HTR-8/SVneo (cell line): ENCODE data around the gene CEPT1.

Experiments used
- DNase-seq: peaks from one replicate; pipeline ENCODE4 v3.0.0; 2011; ENCODE audit warnings: low spot score, mixed read lengths; ENCODE audit not compliant: insufficient read length
- FAIRE-seq: peaks from 2 replicates; lab custom pipeline; 2011; peaks lifted over from hg19 to GRCh38; lab: Jason Lieb, UNC

Gene CEPT1

GRCh38 chr1:111191496-111191895 is 51.5 kb downstream of the CEPT1 start:
- no peak for DNase-seq

DNA sequence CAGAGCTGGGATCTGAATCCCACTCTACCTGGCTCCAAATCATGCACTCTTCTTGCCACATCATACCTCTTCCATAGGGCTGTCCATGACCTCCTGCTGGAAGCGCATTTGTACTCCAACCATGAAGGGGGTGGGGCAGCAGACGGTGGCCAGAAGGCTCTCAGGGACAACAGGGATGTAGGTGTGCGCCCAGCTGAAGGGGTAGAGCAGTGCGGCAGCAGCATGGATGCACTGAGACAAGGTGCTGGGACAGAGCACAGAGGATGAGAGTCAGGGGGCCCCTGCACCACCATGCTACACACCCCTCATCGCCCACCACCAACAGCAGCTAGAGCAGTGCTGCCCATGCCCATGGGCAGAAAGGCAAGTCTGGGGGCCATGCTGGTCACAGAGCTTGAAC is 52.1 kb downstream of the CEPT1 start:
- FAIRE-seq (no peak), DNase-seq (no peak)

More at GRCh38 chr1:111191496-111191895, 51.5 kb downstream of the CEPT1 start:
- no peak for FAIRE-seq

- FAIRE-seq (no peak), DNase-seq (no peak)
Observed at GRCh38 chr1:111192658-111193519, 52.9 kb downstream of the CEPT1 start.

- FAIRE-seq (no peak), DNase-seq (no peak)
Observed at GRCh38 chr1:111193712-111194480, 53.9 kb downstream of the CEPT1 start.

DNA sequence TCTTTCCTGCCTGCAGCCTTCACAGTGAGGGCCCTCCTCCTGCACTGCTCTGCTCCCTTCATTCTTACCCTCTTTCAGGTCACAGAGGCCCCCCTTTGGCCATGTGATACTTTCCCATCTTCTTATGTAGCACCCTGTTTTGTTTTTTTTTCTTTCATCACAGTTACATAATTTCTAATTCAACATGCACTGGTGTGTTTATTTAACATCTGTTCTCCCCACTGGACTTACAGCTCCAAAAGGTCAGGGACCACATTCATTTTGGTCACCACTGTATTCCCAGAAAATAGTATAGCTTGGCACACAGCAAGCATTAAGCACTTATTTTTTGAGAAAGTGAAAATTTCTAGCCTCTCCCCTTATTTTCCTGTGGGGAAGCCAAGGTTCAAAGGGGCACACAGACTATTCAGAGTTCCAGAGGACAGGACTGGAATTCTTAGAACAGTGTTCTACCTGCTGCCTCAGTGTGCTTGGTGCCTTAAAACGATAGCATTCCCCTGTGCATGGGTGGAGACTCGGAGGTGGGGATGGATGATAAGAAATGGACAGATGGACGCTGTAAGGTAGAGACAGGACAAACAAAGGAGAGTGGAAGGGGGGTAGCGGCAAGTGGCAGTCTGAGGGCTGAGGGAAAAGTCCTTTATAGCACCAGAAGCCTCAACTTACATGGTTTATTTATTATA is 55.1 kb downstream of the CEPT1 start:
- FAIRE-seq (no peak), DNase-seq (no peak)

DNA sequence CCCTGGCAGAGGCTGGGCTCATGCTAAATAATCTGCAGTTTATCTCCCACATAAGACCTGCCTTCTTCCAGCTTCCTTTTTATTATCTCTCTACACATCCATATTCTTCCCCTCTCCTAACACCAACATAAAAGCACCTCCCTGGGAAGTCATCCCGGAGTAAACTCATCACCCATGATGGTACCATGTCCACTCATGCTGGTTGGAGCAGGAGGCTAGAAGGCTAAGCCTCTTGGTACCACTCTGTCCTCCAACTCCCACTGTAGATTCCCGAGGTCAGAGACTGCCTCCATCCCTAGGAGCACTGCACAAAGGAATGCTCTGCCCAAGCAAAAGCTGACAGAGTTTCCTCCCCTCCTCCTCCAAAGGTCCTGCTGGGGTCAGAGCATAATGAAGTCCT is 56.2 kb downstream of the CEPT1 start:
- FAIRE-seq (no peak), DNase-seq (no peak)

GRCh38 chr1:111197598-111198284 is 57.7 kb downstream of the CEPT1 start:
- FAIRE-seq (no peak), DNase-seq (no peak)

DNA sequence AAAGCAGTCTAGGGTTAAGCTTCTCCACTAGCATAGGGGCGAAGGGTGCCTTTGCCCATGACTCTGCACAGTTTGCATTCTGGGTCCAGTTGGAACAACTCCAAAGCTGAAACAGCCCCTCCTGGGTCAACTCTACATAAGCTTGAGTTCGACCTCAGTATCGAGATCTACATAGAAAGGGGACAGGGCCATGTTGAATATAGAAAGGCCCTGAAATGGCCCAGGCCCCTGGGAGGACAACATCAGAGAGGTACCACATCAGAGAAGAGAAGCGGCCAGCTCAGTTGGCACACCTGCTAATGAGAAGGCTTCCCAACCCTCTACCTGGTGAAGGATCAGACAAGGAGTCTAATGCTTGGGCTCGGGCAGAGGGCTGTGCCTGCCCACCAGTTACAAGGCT is 58.8 kb downstream of the CEPT1 start:
- FAIRE-seq (no peak), DNase-seq (no peak)

- FAIRE-seq (no peak), DNase-seq (no peak)
Observed at GRCh38 chr1:111199329-111199728, 59.3 kb downstream of the CEPT1 start.

DNA sequence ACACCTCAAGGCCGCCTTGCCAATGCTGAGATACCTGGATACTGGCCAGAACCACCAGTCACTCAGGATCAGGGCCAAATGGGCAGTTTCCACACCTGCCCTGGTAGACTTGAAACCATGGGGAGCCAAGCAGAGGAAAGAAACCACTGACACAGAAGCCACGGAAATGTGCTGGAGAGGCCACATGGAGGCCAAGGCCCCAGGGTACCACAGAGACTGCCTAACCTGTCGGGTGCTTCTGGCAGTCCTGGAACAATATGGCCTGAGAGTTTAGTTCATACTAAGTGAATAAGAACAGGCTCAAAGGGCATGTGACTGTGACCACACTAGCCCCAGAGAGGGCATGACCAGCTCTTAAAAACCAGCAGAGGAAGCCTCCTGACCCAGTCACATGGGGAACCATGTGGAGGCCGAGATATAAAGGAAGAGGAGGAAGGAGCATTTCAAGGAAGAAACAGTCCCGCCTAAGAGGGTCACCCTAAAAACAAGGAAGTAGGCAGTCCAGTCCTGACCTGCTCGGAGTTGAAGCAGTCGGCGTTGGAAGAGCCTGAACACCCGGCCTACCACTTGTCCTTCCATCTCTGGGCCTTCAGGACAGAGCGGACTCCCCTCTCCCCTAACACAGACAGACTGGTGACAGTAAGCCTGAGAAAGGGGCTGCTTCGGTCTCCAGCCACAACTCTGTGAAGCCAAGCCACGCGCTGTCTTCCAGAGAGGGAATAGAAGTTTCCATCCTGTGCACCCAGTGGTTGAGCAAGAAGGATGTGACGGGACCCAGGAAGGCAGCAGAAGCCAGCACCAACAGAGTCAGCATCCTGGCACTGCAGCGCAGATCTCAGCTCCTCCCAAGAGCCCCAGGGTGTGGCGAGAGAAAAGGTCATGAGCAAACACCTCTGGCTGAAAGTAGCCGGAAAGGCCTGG is 60.1 kb downstream of the CEPT1 start, which contains the start of gene DENND2D:
Gene DENND2D (minus strand): TSS at position 766 of the 921 bp plus-strand sequence. CDS start 187 bp downstream, at position 579.
- FAIRE-seq: no peak
- DNase-seq: no peak

DNA sequence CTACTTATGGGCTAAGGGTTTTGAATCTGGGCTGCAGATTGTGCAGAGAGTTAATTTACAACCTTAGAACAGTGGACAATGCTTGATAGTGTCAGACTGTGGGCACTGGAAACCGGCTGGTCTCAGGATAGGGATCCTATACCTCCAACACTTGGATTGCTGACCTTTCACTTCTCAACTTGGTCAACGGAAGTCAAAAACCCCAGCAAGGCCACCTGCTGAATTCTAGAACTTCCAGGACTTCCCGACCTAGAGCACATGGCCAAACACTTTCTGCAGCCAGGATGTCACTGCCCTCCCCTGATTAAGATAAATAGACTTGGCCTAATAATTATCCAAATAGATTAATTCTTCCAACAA is 60.8 kb downstream of the CEPT1 start:
- FAIRE-seq (no peak), DNase-seq (no peak)

- FAIRE-seq (no peak), DNase-seq (no peak)
Observed at GRCh38 chr1:111201275-111202090, 61.5 kb downstream of the CEPT1 start.

DNA sequence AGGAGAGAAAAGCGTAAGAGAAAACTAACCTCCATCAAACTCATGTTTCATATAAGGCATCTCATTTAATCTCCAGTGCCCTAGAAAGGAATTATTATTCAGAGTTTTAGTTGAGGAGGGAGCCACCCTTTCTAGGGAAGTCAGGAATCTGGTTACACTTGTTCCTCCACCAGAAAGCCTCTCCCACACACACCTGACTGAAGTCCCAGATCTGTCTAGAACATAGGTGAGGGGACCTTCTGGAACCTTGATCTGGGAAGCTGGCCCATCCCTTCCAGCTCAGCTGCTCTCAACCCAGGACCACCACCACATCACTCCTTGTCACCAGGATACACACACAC is 62.3 kb downstream of the CEPT1 start:
- FAIRE-seq (no peak), DNase-seq (no peak)

DNA sequence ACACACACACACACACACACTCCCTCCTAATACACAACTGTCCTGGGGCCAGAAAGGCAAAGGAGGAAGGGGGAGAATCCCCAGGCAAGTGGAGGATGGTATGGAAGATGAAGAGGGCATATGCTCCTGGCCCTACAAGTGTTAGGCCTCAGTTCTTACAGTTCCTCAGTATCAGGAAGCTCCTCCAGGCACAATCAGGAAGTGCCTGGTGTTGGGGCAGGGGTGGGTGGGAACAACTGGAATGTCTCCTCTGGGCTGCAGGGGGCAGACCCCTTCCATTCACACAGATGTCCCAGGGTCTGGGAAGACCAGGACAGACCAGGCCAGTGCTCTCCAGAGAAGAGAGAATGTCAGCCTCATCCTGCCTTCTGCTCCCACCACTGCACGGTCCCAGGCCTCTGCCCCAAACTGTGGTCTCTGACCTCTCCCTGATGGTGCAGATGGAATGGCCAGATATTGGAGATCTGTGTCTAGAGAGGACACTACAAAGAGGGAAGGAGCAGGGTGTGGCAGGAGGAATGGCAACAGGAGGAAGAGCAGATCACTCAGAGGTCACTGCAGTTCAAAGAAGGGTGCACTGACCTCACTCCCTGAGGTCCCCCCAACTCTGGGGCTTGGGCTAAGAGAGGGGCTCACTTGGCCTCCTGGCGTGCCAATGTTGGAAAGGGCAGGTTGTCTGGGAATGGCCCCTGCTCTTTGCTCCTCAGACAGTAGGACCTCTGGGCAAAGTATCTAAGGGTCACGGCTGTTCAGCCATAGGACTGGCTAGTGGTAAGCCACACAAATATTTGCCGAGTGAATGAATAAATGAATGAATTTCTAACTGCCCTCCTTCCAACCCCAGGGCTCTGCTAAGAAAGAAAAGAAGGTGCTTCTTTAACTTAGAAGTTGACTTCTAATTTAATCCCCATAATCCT is 62.9 kb downstream of the CEPT1 start:
- FAIRE-seq (no peak), DNase-seq (no peak)

DNA sequence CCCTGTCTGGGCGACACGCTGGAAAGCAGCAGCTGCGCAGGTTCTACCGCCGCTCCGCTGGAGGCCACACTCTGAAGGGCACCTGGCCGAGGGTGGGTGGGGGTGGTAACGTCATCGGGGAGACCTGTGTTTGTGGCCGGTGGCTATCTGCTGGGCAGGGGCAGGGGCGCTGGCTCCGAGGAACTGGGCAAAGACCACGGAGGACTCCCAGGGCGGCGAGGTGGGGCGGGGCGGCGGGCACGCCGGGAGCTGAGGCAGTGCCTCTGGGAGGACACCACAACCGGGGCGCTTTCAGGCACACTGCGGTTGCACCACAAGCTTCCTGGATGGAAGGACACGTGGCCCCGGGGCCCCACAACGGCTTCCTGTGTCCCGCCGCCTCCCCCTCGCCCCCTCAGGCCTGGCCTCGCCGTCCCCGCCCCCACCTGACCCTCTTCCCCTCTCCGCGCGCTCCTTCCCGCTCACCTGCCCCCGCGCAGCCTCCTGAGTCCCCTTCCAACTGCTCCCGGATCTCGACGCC is 63.7 kb downstream of the CEPT1 start:
- no peak for FAIRE-seq
- DNase-seq: no peak

GRCh38 chr1:111204201-111204982 is 64.4 kb downstream of the CEPT1 start:
- no peak for DNase-seq
- no peak for FAIRE-seq
